NCI-H748 treated with DMSO at 0.1 percent for 48 hours (cell line): ENCODE results near the gene KLHL8.

Source experiments
- DNase-seq: peaks from one replicate; lab custom pipeline; 2025; lab: John Stamatoyannopoulos, UW

Gene KLHL8

GRCh38 chr4:87220094-87220822 lies at the start of gene KLHL8:
KLHL8 (minus strand) TSS chr4:87220618; CDS start chr4:87195539, 25,079 bp downstream.
- DNase-seq, result peak; percentile 19

- peak; percentile 12 for DNase-seq
These were observed 49.7 kb upstream of the KLHL8 start for GRCh38 chr4:87270144-87270543.

- no peak for DNase-seq
These were observed 48.0 kb upstream of the KLHL8 start for GRCh38 chr4:87268411-87268810.

GRCh38 chr4:87266986-87267385 lies 46.6 kb upstream of the KLHL8 start:
- DNase-seq, result no peak

GRCh38 chr4:87262886-87263285 lies 42.5 kb upstream of the KLHL8 start:
- DNase-seq, result no peak

GRCh38 chr4:87260477-87260876 lies 40.1 kb upstream of the KLHL8 start:
- no peak for DNase-seq

GRCh38 chr4:87258677-87259076 lies 38.3 kb upstream of the KLHL8 start:
- no peak for DNase-seq

- DNase-seq, result no peak
These were observed 37.1 kb upstream of the KLHL8 start for GRCh38 chr4:87257523-87257922.

GRCh38 chr4:87255755-87256154 lies 35.3 kb upstream of the KLHL8 start:
- no peak for DNase-seq

- no peak for DNase-seq
These were observed 30.7 kb upstream of the KLHL8 start for GRCh38 chr4:87251106-87251505.

GRCh38 chr4:87250294-87250693 lies 29.9 kb upstream of the KLHL8 start:
- no peak for DNase-seq

GRCh38 chr4:87249332-87250019 lies 29.1 kb upstream of the KLHL8 start:
- DNase-seq, result no peak

GRCh38 chr4:87243426-87244053 lies 23.1 kb upstream of the KLHL8 start:
- DNase-seq, result no peak

GRCh38 chr4:87241336-87241735 lies 20.9 kb upstream of the KLHL8 start:
- no peak for DNase-seq

- peak; percentile 66 for DNase-seq
These were observed 19.9 kb upstream of the KLHL8 start for GRCh38 chr4:87240341-87240740.

- DNase-seq, result no peak
These were observed 19.4 kb upstream of the KLHL8 start for GRCh38 chr4:87239821-87240220.

- no peak for DNase-seq
These were observed 18.8 kb upstream of the KLHL8 start for GRCh38 chr4:87239194-87239593.

- DNase-seq, result no peak
These were observed 16.4 kb upstream of the KLHL8 start for GRCh38 chr4:87236861-87237260.

GRCh38 chr4:87235020-87235671 lies 14.7 kb upstream of the KLHL8 start:
- DNase-seq, result no peak

GRCh38 chr4:87232216-87232615 lies 11.8 kb upstream of the KLHL8 start:
- DNase-seq, result no peak

GRCh38 chr4:87230806-87231205 lies 10.4 kb upstream of the KLHL8 start:
- no peak for DNase-seq

GRCh38 chr4:87229979-87230378 lies 9.6 kb upstream of the KLHL8 start:
- DNase-seq, result no peak
